ENCODE results near the gene AVEN.
"Not testable (repeated sequence)": the region's sequence is repeated elsewhere in the genome, so short reads cannot be mapped to it uniquely, and the experiment has no call there.

Gene AVEN

GRCh38 chr15:34039790-34040113 lies 748 bp upstream of the AVEN start:
- DNase-seq (ENCODE audit: low read depth), result no peak

GRCh38 chr15:34038023-34038870 lies 757 bp downstream of the AVEN start:
- no peak for DNase-seq (ENCODE audit: low read depth)

- DNase-seq (ENCODE audit: low read depth), result no peak
These were observed 6.8 kb downstream of the AVEN start for GRCh38 chr15:34031987-34032760.

GRCh38 chr15:34027606-34028005 lies 11.4 kb downstream of the AVEN start:
- no peak for DNase-seq (ENCODE audit: low read depth)

- DNase-seq (ENCODE audit: low read depth), result no peak
These were observed 13.8 kb downstream of the AVEN start for GRCh38 chr15:34025252-34025651.

GRCh38 chr15:34023907-34024306 lies 15.1 kb downstream of the AVEN start:
- DNase-seq (ENCODE audit: low read depth), result no peak

GRCh38 chr15:34019369-34019990 lies 19.5 kb downstream of the AVEN start:
- no peak for DNase-seq (ENCODE audit: low read depth)

GRCh38 chr15:34018738-34019137 lies 20.3 kb downstream of the AVEN start:
- not testable (repeated sequence) for DNase-seq (ENCODE audit: low read depth)

GRCh38 chr15:34018021-34018645 lies 20.9 kb downstream of the AVEN start:
- no peak for DNase-seq (ENCODE audit: low read depth)

- DNase-seq (ENCODE audit: low read depth), result no peak
These were observed 24.4 kb downstream of the AVEN start for GRCh38 chr15:34014556-34014955.

GRCh38 chr15:34013746-34014145 lies 25.3 kb downstream of the AVEN start:
- no peak for DNase-seq (ENCODE audit: low read depth)

GRCh38 chr15:34012461-34013028 lies 26.5 kb downstream of the AVEN start:
- DNase-seq (ENCODE audit: low read depth), result no peak

GRCh38 chr15:34011481-34011880 lies 27.5 kb downstream of the AVEN start:
- no peak for DNase-seq (ENCODE audit: low read depth)

GRCh38 chr15:34010921-34011320 lies 28.1 kb downstream of the AVEN start:
- no peak for DNase-seq (ENCODE audit: low read depth)

- no peak for DNase-seq (ENCODE audit: low read depth)
These were observed 29.3 kb downstream of the AVEN start for GRCh38 chr15:34009656-34010055.

- no peak for DNase-seq (ENCODE audit: low read depth)
These were observed 32.6 kb downstream of the AVEN start for GRCh38 chr15:34006381-34006780.

- DNase-seq (ENCODE audit: low read depth), result peak; percentile 13
These were observed 37.5 kb downstream of the AVEN start for GRCh38 chr15:34001536-34001935.

GRCh38 chr15:33995666-33996065 lies 43.3 kb downstream of the AVEN start:
- DNase-seq (ENCODE audit: low read depth), result not testable (repeated sequence)

- DNase-seq (ENCODE audit: low read depth), result no peak
These were observed 44.9 kb downstream of the AVEN start for GRCh38 chr15:33994005-33994615.

- DNase-seq (ENCODE audit: low read depth), result no peak
These were observed 50.6 kb downstream of the AVEN start for GRCh38 chr15:33988384-33988783.

GRCh38 chr15:33987444-33987843 lies 51.6 kb downstream of the AVEN start:
- DNase-seq (ENCODE audit: low read depth), result no peak

GRCh38 chr15:33985751-33986150 lies 53.3 kb downstream of the AVEN start:
- no peak for DNase-seq (ENCODE audit: low read depth)
